AG04450 (cell line): ENCODE measurements around the gene FGD4. TPM values are rescaled to one million over a fixed set of nuclear protein-coding genes. Genes with fewer than 3 reads are reported as not detected.
A peak's percentile ranks its signal among the peaks of the same experiment; 100 is the strongest.

Experiments
- CTCF ChIA-PET: fragments of 300-600, 350-600 bp; formaldehyde crosslinking; extraction: SDS; loops from one replicate; lab custom pipeline; 2022; ENCODE audit warnings: antibody characterized with exemption, inconsistent platforms; lab: Charles Lee
- POLR2A ChIA-PET: fragments of 350-600 bp; formaldehyde crosslinking; extraction: SDS; loops from one replicate; lab custom pipeline; 2021; ENCODE audit warnings: antibody characterized with exemption, inconsistent platforms; lab: Yijun Ruan, JAX
- DNase-seq: peaks from one replicate; pipeline ENCODE4 v3.0.0-alpha.2; 2011; ENCODE audit warnings: low read depth, low spot score
- H3K27ac ChIP-seq: one replicate; pipeline ENCODE4 v1.5.1; 2012; ENCODE audit warnings: low read depth, low read length, control low read depth
- H3K27me3 ChIP-seq: one replicate; pipeline ENCODE4 v1.6.0; 2012; ENCODE audit warnings: low read length; ENCODE audit not compliant: control insufficient read depth, insufficient read depth
- H3K4me3 ChIP-seq: 2 replicates; pipeline ENCODE4 v1.5.1; 2011; ENCODE audit warnings: mild to moderate bottlenecking, low read depth, low read length, control low read depth
- H3K9me3 ChIP-seq: 2 replicates; pipeline ENCODE4 v1.5.1; 2012; ENCODE audit warnings: low read length; ENCODE audit not compliant: control insufficient read depth, insufficient read depth
- polyA plus RNA-seq: library from polyadenylated mRNA; depleted of rRNA; stranded (reverse); fragments of >200 nt; gene quantifications from 2 replicates; pipeline ENCODE4 v1.2.3, GENCODE V29; 2011
- TF ChIP-seq, protein P1 (sequence below): IDR thresholded peaks from 2 replicates; pipeline ENCODE4 v1.5.1; 2011; ENCODE audit warnings: low read depth, low read length, control low read depth, inconsistent platforms

The FGD4 gene
- polyA plus RNA-seq, 1 experiment, result 5.1 TPM

DNA sequence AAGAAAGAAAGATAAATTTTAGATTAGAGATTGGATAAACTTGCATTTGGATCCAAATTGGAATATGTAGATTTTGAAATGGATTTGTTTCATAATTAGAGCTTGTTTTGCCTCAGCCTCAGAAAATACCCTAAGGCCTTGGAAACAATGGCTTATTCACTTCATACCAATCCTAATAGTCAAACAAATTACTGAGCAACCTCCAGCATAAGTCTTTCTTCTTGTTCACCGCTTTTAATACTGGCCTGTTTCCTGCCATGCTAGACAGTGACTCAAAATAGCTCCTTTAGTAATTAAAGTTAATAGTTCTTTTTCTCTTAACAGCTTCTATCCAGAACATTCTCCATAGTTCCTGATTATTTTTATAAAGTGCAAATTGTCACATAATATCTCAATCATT, 168.9 kb downstream of the FGD4 start:
- TF ChIP-seq, protein P1, sequence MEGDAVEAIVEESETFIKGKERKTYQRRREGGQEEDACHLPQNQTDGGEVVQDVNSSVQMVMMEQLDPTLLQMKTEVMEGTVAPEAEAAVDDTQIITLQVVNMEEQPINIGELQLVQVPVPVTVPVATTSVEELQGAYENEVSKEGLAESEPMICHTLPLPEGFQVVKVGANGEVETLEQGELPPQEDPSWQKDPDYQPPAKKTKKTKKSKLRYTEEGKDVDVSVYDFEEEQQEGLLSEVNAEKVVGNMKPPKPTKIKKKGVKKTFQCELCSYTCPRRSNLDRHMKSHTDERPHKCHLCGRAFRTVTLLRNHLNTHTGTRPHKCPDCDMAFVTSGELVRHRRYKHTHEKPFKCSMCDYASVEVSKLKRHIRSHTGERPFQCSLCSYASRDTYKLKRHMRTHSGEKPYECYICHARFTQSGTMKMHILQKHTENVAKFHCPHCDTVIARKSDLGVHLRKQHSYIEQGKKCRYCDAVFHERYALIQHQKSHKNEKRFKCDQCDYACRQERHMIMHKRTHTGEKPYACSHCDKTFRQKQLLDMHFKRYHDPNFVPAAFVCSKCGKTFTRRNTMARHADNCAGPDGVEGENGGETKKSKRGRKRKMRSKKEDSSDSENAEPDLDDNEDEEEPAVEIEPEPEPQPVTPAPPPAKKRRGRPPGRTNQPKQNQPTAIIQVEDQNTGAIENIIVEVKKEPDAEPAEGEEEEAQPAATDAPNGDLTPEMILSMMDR, result no peak
- Histone ChIP-seq H3K27ac (no peak overlapping the region), H3K27me3 (no peaks in the 10 kb centered on the region), H3K4me3 (no peak overlapping the region), H3K9me3 (no peaks in the 10 kb centered on the region; the same call in 1 of the 2 replicates)
- ChIA-PET CTCF (interaction anchor here (0.7 to 1.2 kb wide), 3 partner anchors 11 to 104 kb away, joined by 3 read pairs; no protein-coding TSS in a partner anchor), POLR2A (interaction anchor here (1.0 kb wide), 1 partner anchor 34 kb away, joined by 3 read pairs; no protein-coding TSS in a partner anchor)
- DNase-seq, result peak; percentile 39

DNA sequence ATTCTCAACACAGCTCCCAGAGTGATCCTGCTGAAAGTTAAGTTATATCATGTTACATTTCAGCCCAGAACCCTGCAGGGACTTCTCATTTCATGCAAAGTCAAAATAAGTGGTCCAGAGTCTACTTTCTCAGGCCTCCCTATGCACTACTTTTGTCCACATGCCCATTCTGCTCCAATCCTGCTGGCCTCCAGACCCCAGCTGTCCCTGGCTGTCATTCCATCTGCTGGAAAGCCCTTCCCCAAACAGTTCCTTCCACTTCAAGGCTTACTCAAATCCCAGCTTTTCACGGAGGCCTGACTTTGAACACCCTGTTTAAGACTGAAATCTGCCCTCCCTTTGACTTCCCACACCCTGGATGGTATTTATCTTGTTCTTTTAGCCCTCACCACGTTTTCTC, 169.9 kb downstream of the FGD4 start:
- POLR2A ChIA-PET, result no interaction called here
- H3K27me3 ChIP-seq, result no peaks in the 10 kb centered on the region
- no peak for DNase-seq
- no peaks in the 10 kb centered on the region for H3K9me3 ChIP-seq
- H3K4me3 ChIP-seq, result no peak overlapping the region
- H3K27ac ChIP-seq, result no peak overlapping the region
- TF ChIP-seq, protein P1, result no peak
- CTCF ChIA-PET, result no interaction called here

DNA sequence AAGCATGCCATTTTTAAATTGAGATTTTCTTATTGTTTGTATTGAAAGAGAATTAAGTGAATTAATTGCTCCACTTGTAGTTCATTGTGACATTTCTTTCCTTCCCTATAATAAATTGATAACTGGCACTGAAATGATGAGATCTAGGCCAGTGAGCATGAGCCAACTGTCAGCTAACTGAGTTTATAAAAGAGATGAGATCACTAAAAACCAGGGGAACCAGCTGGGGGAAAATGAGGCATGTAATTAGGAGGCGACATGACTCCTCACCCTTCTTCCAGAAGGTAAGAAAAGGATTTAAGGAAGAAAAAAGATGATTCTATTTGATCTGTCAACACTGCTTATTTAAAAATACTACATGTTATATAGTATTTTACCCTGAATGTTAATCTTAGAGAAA, 175.2 kb downstream of the FGD4 start:
- TF ChIP-seq, protein P1, result no peak
- DNase-seq, result no peak
- no peaks in the 10 kb centered on the region for H3K27me3 ChIP-seq
- no peak overlapping the region for H3K4me3 ChIP-seq
- POLR2A ChIA-PET, result no interaction called here
- H3K27ac ChIP-seq, result no peak overlapping the region
- H3K9me3 ChIP-seq, result peaks cover 4% of the 10 kb centered on the region; the same call in 1 of the 2 replicates
- CTCF ChIA-PET, result no interaction called here

DNA sequence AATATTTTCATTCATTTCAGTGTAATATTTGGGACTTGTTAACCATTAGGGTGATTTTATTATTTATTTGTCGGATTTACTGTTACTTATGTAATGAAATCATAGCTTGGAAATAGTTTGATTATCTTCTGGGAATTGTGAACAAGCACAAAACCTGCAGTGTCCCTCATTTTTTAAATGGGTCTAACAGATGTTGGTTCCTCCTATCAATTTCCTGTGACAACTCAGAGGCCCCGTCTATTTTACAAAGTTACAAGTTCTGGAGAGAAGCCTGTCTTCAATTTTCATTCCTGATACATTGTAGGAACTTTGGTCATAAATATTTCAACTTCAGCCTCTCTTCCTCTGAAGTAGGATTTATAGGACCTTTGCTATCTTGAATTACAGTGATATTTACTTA, 178.0 kb downstream of the FGD4 start:
- Histone ChIP-seq H3K27ac (no peak overlapping the region), H3K27me3 (no peaks in the 10 kb centered on the region), H3K9me3 (peaks cover 4% of the 10 kb centered on the region; the same call in 1 of the 2 replicates), H3K4me3 (no peak overlapping the region)
- CTCF ChIA-PET, result no interaction called here
- DNase-seq, result no peak
- TF ChIP-seq, protein P1, result no peak
- POLR2A ChIA-PET, result no interaction called here

DNA sequence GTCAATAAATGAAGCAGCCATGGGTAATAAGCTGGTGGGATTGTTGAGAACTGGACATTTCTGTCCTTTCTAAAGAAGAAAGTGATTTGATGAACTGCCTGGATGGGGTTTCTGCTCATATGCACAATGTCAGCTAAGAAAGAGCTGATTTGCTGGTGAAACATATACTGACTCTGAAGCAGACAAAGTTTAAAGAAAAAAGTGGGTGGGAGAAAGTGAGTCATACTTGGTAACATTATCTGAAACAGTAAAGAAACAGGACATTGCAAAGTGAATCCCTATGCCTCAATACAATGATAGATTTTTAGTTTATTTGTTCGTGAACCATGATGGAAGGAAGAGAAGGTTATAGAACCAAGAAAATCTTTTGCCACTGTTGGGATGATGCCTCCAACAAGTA, 184.2 kb downstream of the FGD4 start:
- CTCF ChIA-PET, result no interaction called here
- peaks cover 2% of the 10 kb centered on the region; the same call in 1 of the 2 replicates for H3K9me3 ChIP-seq
- H3K4me3 ChIP-seq, result no peak overlapping the region
- DNase-seq, result peak; percentile 46
- POLR2A ChIA-PET, result no interaction called here
- H3K27me3 ChIP-seq, result no peaks in the 10 kb centered on the region
- TF ChIP-seq, protein P1, result no peak
- H3K27ac ChIP-seq, result no peak overlapping the region
